GM19238 (cell line): ENCODE measurements around the gene TCEAL1.
"Not testable (repeated sequence)": the region's sequence is repeated elsewhere in the genome, so short reads cannot be mapped to it uniquely, and the experiment has no call there.

Source experiments
- DNase-seq: peaks from one replicate; pipeline ENCODE4 v3.0.0; 2011; ENCODE audit warnings: low spot score; ENCODE audit not compliant: insufficient read length

Gene TCEAL1

GRCh38 chrX:103631145-103631544 is 2.4 kb downstream of the TCEAL1 start:
- no peak for DNase-seq

GRCh38 chrX:103635436-103635835 is 6.7 kb downstream of the TCEAL1 start:
- DNase-seq, result no peak

GRCh38 chrX:103637604-103638338 is 9.0 kb downstream of the TCEAL1 start:
- DNase-seq, result no peak

GRCh38 chrX:103638479-103639346 is 9.9 kb downstream of the TCEAL1 start:
- not testable (repeated sequence) for DNase-seq

- no peak for DNase-seq
These were observed 11.8 kb downstream of the TCEAL1 start for GRCh38 chrX:103640401-103641155.

- no peak for DNase-seq
These were observed 15.3 kb downstream of the TCEAL1 start for GRCh38 chrX:103644125-103644524.

GRCh38 chrX:103647630-103648029 is 18.9 kb downstream of the TCEAL1 start:
- no peak for DNase-seq

GRCh38 chrX:103651151-103651773 is 22.5 kb downstream of the TCEAL1 start:
- DNase-seq, result no peak

- not testable (repeated sequence) for DNase-seq
These were observed 26.6 kb downstream of the TCEAL1 start for GRCh38 chrX:103655230-103656000.

GRCh38 chrX:103656617-103657016 is 27.8 kb downstream of the TCEAL1 start:
- no peak for DNase-seq

- not testable (repeated sequence) for DNase-seq
These were observed 28.3 kb downstream of the TCEAL1 start for GRCh38 chrX:103657066-103657465.

GRCh38 chrX:103658681-103659433 is 30.1 kb downstream of the TCEAL1 start:
- DNase-seq, result no peak

- not testable (repeated sequence) for DNase-seq
These were observed 30.7 kb downstream of the TCEAL1 start for GRCh38 chrX:103659460-103659859.

GRCh38 chrX:103663981-103664762 is 35.4 kb downstream of the TCEAL1 start:
- DNase-seq, result no peak

- no peak for DNase-seq
These were observed 37.7 kb downstream of the TCEAL1 start for GRCh38 chrX:103666202-103667107.

- no peak for DNase-seq
These were observed 41.0 kb downstream of the TCEAL1 start for GRCh38 chrX:103669745-103670144.

- no peak for DNase-seq
These were observed 46.0 kb downstream of the TCEAL1 start for GRCh38 chrX:103674531-103675454.
